ENCODE data around the gene ASCL2. TPM values are rescaled to one million over a fixed set of nuclear protein-coding genes. Genes with fewer than 3 reads are reported as not detected.
"Not testable (repeated sequence)": the region's sequence is repeated elsewhere in the genome, so short reads cannot be mapped to it uniquely, and the experiment has no call there.

The ASCL2 gene
- total RNA-seq, 1 donor from 2014 or later = 1.1 TPM

DNA sequence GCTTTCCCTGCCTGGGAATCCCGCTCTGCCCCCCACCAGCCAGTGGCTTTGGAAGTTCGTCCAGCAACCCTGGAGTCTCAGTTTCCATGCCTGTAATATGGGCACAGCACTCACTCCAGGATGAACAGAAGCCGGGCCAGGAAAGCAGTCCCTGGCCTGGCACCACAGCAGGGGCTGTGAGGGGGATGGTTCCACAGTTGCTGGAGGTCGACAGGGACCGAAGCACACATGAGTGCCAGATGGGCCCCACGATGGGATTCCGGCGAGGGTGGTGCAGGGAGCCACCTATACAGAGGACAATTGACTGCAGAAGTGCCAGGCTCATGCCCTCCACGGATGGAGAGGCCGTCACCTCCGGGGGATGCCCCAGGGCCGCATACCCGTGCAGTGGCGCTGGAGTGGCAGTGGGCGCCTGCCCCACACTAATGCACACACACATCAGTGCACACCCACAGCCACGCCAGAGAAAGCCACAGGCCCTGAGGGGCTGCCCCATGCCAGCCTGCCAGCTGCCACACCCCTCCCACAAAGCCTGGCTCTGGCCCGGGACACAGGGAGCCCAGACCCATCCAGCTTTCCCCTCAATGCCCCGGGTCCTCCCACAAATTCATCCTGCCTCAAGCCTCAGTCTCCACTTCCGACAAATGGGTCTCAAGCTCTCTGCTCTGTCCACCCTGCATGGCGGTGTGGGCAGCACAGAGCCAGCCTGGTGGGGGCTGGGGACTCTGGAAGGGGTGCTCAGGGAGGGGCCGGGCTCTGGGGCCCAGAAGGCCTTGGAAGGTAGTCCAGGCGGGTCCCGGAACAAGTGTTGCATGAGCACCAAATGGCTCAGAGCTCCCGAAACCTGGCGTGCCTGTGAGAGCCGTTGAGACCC is 9.7 kb downstream of the ASCL2 start:
- DNase-seq (ENCODE audit: low spot score) = no peak

DNA sequence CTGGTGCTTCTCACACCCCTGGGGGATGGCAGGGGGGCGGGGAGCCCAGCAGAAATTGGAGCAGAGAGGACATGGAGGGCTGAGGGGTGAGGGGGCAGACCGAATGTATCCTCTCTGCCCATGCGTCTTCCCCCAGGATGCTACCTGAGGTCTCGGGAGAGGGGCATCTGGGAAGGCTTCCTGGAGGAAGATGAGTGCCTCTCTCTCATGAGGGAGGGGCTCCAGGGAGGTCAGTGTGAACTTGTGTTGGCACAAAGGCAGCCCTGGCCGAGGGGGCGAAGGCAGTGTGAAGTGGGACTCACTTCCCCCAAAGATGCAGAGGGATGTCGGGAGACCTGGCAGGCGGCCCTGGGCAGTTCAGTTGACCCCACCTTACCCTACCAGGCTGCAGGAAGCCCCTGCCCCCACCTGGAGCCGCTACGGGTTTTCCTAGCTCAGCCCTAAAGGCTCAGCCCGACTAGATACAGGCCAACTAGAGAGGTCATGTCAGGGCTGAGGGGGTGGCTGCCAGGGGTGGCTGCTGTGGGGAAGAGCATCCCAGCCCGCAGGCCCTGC is 10.4 kb downstream of the ASCL2 start:
- DNase-seq (ENCODE audit: low spot score) = no peak

DNA sequence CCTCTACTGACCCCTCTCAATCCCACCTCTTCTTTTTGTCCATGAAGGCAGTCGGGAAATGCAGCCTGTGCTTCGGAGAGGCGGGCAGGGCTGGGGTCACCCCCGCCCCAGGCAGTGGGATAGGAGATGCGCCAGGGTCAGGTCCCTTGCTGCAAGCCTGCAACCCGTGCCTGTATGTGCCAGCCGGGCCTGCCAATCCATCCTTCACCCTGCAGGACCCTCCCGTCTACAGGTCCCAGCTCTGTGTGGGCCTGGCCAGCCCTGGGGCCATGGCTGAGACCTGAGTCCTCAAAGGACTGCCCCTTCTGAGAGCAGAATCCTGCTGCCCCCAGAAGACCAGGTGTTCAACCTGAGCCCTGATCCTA is 10.9 kb downstream of the ASCL2 start:
- DNase-seq (ENCODE audit: low spot score) = peak; percentile 7

DNA sequence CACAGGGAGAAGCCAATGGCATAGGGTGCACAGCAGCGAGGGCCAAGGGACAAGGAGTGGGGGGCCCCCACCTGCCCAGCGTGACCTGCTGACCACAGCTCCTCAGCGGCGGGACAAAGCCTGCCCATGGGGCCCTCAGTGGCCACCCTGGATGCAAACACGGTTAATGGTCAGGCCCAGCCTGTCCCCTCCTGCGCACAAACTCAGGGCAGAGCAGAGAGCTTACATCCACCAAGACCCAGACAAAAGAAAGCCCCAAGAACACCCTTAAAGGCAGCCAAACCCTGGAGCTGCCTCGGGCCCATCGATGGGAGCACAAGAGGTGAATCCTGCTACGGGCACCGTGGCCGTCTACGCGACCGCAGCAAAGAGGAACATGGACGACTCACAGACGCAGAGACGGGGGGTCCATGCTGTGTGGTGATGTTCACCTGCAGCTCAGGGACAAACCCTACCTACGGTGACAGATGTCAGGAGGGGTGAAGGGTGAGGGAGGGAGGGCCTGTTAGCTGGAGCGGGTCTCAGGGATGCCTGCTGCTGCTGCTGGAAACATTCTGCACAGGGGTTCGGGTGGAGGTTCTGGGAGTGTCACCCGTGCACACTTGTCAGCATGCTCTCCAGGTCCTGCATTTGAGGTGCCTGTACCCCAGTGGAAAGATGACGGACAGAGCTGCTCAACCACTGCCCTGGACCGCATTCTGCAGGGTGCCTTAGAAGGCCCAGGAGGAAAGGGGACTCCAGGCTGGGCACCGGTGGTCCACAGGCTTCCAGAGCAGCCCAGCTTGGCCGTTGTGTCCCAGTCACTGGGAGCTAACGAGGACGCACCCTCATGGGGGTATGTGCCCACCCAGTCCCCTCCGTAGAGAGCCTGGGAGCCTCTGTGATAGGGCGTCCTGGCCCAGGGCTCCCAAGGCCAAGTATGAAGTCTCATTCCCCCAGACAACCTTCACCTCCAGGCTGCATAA is 11.6 kb downstream of the ASCL2 start:
- DNase-seq (ENCODE audit: low spot score) = peak; percentile 9

DNA sequence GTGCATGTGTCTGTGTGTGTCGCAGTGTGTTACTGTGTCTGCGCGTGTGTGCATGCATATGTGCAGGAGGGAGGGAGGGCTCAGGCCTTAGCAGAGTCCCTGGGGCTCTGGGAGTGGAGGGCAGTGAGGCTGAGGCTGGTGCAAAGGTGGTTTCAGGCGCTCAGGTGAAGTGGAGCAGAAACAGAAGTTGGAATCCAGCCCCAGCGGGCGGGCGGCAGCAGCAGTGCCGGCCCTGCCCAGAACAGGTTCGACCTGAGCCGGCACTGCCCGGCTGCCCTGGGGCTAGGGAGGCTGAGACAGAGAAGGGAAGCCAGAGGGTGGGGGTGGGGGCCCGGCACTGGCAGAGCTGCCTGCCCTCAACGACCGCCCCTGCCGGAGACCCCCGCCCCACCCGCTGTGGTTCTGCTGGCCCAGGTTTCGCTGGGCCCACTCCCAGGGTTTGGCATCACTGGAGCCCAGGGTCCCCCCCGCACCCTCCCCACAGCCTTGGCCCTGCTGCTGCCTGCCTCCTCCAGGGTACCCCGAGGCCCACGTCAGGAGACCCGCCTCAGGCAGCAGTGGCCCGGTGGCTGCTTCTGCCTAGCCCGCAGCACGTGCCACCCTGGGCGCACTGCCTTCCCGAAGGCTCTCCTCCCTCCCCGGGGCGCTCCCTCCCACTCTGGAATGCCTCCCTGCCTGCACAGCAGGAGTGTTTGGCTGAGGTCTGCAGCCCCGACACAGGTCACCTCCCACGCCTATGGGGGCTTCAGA is 13.3 kb downstream of the ASCL2 start:
- DNase-seq (ENCODE audit: low spot score) = peak; percentile 8

DNA sequence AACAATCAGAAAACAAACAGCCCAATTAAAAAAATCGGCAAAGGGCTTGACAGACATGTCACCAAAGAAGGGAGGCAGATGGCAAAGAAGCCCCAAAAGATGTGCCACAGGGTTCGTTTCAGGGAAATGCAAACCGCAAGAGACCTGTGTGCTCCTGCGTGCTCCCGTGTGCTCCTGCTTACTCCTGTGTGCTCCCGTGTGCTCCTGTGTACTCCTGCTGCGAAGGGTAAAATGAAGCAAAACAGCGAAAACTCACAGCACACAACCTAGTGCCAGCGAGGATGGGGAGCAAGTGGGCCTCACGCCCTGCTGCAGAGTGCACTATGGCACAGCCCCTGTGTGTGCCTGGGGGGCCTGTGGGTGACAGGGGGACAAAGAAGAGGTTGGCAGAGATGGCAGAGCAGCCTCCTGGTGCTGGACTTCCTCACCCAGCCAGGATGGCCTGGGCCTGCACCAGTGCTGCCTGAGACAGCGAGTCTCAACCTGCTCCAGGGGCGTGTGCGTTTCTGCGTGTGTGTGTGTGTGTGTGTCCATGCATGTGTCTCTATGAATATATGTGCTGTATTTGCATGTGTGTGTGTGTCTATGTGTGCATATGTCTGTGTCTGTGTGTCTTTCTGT is 14.0 kb downstream of the ASCL2 start:
- no peak for DNase-seq (ENCODE audit: low spot score)

DNA sequence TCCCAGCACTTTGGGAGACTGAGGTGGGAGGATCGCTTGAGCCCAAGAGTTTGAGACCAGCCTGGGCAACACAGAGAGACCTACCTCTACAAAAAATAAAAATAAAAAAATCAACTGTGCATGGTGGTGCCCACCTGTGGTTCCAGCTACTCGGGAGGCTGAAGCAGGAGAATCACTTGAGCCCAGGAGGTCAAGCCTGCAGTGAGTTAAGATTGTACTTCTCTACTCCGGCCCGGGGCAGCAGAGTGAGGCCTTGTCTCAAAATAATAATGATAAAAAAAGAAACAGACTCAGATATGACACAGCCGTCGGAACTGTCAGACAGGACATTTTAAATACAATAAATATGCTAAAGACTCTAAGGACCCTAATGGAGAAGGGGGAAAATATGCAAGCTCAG is 18.4 kb downstream of the ASCL2 start:
- no peak for DNase-seq (ENCODE audit: low spot score)

DNA sequence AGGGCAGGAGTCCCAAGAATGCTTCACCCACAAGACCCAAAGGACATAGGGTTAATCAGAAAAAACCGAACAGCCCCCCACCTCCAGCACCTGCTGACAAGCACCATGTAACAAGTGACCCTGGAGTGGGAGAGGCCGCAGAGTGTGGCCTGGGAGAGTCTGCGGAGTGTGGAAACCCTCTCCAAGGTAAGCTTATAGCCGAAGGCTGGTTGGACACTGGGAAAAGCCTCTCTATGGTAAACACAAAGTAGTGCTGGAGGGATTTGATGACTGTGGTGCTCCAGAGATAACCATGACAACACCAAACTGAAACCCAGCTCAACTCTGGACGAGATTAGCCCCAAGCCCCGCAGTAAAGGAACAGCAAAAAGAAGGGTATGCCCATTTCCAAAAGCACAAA is 19.2 kb downstream of the ASCL2 start:
- no peak for DNase-seq (ENCODE audit: low spot score)

DNA sequence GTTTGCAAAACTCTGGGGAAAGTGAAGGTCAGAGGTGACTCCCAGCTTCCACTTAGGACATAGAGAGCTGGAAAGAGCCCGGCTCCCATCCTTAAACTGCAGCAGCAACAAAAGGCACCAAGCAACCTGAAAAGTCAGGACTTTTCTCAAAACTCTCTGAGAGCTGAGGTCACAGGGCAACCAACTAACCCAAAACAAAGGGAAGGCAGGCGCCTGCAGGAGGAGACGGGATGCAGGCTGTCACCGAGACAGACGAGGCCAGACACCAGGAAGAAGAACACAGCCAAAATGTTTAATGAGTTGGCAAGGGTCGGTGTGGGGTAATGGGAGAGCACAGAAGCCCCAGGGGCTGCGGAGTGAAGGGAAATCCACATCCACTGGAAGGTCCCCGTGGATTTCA is 19.9 kb downstream of the ASCL2 start:
- DNase-seq (ENCODE audit: low spot score) = no peak

DNA sequence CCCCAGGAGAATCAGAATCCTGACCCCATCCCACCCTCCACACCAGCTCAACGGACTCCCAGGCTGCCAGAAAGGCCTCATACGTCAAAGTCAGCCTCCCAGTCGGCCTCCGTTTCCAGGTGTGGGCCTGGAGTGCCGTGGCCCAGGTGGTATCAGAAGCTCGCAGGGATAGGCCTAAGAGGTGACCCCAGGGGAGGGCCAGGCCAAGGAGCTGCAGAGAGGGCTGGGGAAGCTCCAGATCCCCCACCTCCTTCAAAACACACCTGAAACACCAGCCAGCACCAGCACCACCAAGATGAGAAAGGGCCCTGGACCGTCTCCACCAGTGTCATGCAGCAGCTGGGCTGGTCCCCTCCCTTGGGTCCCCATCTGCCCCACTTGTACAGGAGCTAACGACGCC is 20.3 kb downstream of the ASCL2 start:
- no peak for DNase-seq (ENCODE audit: low spot score)

DNA sequence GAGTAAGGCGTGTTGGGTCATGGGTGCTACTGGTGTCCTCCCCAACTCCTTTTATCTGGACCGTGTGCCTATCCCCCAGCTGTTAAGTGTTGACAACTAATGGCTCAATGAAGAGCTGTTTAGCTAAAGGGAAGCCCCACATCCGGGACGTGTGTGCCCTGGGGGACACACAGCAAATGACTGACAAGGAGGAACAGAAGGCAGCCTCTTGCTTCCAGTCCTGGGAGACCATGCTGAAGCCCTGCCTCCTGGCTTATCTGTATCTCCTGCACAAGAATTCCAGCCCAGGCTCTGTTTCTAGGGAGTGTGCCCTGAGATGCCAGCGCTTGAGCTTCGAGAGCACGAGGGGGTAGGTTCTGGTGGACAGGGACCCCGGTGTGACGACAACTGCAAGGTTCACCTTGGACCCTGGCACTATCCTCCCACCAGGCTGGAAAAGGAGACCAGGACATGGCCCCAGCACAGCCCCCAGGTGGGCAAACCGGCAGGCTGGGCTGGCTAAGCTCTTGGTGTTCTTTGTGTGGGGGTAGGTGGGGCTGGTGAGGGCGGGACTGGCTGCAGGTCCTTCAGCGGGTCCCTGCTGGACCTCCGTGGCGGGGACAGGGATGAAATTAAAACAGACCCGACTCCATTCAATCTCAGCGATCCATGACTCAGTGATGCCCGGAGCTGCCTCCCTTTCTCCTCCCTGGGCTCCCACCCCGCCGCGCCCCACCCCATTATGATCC is 21.0 kb downstream of the ASCL2 start:
- DNase-seq (ENCODE audit: low spot score) = no peak

DNA sequence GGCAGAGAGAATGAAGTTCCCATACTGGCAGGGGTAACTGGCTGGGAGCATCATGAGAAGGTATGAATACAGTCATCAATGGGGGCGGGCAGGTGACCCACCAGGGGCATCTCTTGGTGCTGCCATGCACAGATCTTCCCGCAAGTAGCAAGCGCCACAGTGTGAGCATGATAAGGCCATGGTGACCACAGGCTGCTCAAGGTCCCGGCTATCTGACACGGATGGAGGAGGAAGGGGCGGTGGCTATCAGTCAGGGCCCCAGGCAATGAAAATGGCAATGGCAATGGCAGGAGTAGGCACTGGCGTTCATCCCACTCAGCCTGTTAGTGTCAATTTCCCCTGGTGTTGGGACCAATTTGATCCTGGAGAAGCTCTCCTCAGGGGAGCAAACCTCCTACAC is 21.6 kb downstream of the ASCL2 start:
- DNase-seq (ENCODE audit: low spot score) = no peak

DNA sequence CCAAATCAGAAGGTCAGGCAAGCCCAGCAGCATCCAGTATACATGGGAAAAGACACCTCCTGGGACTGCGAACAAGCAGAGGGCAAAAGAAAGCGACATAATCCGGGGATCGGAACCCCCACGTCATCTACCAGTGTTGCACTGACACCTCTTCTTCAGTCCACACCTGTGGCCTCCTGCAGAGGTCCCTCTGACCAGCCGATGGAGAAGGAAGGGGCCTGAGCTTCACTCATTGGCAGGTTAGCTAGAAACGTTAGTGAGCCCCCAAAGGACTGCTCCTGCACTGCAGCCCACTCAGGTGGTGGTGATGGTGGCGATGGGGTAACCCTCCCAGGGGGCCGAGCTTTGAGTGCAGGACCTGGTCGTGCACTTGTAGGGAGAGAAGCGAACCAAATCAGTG is 22.1 kb downstream of the ASCL2 start:
- no peak for DNase-seq (ENCODE audit: low spot score)

DNA sequence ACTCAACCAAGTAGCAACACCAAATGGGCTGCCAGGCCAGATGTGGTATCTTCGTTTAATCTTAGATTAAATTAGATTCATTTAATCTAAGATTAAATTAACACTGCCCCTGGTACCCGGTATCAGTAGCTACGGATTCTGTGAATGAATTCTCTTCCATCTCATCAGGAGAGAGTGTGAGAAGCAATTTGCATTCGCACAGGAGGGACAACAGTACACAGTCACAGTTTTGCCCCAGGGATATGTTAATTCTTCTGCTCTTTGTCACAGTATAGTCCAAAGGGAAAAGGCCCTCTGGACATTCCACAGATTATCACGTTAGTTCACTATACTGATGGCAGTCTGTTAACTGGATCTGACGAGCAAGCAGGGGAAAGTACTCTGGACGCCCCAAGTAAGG is 22.9 kb downstream of the ASCL2 start:
- no peak for DNase-seq (ENCODE audit: low spot score)

DNA sequence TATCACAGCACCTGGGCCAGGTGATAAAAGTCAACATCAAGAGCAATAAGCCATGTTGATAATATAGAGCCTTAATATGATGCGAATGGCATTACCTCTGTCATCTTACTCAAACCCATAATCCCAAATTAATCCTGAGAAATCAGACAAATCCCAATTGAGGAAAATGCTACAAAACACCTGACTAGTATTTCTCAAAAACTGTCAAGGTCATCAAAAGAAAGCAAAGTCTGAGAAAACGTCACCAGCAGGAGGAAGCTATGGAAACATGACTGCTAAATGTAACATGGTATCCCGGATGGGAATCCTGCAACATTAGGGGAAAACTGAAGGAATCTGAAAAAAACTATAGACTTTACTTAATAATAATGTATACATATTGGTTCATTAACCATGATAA is 29.6 kb downstream of the ASCL2 start:
- no peak for DNase-seq (ENCODE audit: low spot score)

DNA sequence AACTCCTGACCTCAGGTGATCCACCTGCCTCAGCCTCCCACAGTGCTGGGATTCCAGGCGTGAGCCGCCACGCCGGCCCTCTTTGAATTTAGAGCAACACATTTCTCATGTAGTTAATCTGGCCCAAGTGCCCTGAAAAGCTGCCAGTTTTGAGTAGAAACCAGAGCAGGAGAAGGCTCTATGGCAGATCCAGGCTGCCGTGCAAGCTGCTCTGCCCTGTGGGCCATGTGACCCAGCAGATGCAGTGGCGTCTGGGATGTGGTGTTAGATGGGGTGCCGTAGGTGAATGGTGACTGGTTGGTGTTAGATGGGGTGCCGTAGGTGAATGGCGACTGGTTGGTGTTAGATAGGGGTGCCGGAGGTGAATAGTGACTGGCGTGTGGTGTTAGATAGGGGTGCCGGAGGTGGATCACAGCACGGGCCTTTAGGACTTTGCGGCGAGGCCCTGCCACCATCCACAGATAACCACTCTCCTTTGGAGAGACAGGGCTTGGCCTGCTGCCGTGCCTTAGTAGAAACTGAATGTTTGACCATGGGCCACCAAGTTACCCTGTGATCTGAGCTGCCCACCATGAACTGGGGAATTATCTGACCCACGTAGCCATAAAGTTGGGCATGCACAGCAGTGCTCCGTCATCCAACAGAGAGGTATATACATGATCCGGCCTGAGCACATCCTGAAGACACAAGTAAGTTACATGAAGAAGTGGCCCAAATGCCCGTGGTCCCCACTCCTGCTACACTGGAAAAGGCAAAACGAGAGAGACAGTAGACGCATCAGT is 32.7 kb downstream of the ASCL2 start:
- DNase-seq (ENCODE audit: low spot score) = no peak

DNA sequence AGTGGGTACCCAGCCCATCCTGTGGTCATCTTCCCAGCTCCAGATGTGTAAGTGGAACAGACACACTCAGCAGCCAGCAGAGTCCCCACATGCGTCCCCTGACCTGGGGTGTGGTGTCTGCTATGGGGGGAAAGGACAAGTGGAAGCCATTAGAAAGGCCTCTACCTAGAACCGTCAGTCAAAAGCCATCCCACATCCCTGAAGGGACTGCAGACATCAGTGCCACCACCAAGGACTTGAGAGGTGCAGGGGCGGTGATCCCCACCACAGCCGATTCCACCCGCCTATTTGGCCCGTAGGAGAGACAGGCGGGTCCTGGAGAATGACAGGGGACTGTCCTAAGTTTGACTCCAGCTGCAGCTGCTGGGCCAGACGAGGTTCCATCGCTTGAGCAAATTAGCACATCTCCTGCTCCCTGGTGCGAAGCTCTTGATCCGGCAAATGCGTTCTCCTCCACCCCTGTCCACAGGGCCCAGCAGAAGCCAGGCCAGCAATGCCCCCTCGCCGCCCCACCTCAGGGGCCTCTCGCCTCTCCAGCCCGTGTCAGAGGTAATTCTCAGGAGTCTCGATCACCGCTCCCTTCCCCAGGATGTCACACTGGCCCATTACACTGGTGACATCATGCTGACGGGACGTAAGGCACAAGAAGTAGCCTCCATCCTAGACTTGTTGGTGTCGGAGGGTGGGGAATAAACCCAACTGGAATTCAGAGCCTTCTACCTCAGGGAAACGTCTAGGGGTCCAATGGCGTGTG is 33.8 kb downstream of the ASCL2 start:
- DNase-seq (ENCODE audit: low spot score) = not testable (repeated sequence)

DNA sequence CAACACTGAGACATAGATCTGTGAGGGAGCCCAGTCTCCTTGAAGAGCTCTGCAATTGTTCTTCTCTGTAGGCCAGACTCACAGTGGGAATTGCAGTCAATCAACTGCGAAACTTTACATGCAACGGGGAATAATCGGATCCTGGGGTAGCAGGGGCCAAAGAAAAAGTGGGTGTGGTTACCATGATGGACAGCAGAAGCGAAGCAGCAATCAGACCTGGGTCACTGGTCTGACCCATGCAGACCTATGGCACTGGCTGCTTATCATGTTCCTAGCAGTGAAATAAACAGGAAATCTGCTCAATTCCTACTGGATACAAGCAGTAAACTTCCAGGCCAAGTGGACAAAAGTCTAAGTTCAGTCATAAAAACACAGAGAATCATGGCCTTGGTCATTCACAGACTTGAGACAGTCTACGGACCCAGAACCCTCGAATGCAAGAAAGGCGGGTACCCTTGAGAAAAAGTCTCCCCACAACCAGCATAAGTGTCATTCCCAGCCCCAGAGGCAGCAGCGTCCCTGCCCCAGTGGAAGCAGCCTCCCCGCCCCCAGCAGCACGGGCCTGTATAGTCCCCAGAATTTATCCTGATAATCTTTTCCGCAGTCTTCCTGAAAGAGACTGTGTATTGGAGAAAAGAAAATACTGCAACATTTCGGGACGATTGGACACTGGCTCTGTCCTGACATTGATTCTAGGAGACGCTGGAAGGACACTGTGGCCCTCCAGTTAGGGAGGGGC is 34.6 kb downstream of the ASCL2 start:
- DNase-seq (ENCODE audit: low spot score) = no peak
